CD4-positive, alpha-beta T cell treated with Interleukin-2 at 100 ng/mL for 4 hours (primary cell): ENCODE measurements around the gene ZNF217.
"Not testable (repeated sequence)": the region's sequence is repeated elsewhere in the genome, so short reads cannot be mapped to it uniquely, and the experiment has no call there.

Experiments
- DNase-seq: peaks from one replicate; pipeline ENCODE4 v3.0.0-alpha.2; 2020; ENCODE audit warnings: low spot score

Gene ZNF217

GRCh38 chr20:53530440-53530839, 63.2 kb downstream of the ZNF217 start:
- no peak for DNase-seq

- no peak for DNase-seq
Observed at GRCh38 chr20:53529658-53530057, 64.0 kb downstream of the ZNF217 start.

GRCh38 chr20:53527196-53527595, 66.4 kb downstream of the ZNF217 start:
- DNase-seq = no peak

GRCh38 chr20:53524589-53525312, 68.9 kb downstream of the ZNF217 start:
- DNase-seq = no peak

GRCh38 chr20:53523615-53524014, 70.0 kb downstream of the ZNF217 start:
- not testable (repeated sequence) for DNase-seq

GRCh38 chr20:53522696-53523095, 70.9 kb downstream of the ZNF217 start:
- DNase-seq = no peak

GRCh38 chr20:53522026-53522425, 71.6 kb downstream of the ZNF217 start:
- no peak for DNase-seq

- not testable (repeated sequence) for DNase-seq
Observed at GRCh38 chr20:53521421-53521820, 72.2 kb downstream of the ZNF217 start.

GRCh38 chr20:53517146-53517545, 76.5 kb downstream of the ZNF217 start:
- no peak for DNase-seq
